ENCODE measurements around the gene AMER2.

- TF ChIP-seq CTCF (IDR thresholded peaks at IDR 0.05) (no peak), FOSL2 (IDR thresholded peaks at IDR 0.05; ENCODE audit: borderline replicate concordance, low read depth) (no peak), SMC3 (IDR thresholded peaks at IDR 0.05; ENCODE audit: low read depth, low read length) (no peak), EZH2phosphoT487 (IDR thresholded peaks at IDR 0.05; ENCODE audit: borderline replicate concordance, low read depth) (no peak), SIN3A (IDR thresholded peaks at IDR 0.05; ENCODE audit: borderline replicate concordance, low read depth, low read length) (no peak)
Measured at GRCh38 chr13:25196971-25197370, 24.9 kb upstream of the AMER2 start.
